ENCODE measurements around the gene EPHB2.

The EPHB2 gene

DNA sequence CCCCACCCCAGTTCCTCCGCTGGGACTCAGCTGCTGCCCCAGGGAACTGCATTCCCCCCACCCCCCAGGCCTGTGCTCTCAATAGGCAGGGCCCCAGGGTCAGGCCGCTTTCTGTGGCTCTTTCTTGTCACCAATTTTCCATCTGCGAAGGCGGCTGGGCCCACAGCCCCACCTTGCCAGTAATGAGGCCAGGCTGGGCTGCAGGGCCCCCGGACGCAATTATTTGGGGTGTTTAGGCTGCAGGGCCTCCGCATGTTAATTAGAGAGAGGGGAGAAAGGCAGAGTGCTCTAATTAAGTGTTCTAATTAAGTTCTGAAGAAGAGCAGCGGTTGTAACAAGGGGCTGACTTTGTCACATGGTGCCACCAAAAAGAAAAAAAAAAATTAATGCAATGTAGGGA is 71.8 kb downstream of the EPHB2 start:
- TF ChIP-seq CTCF (IDR thresholded peaks at IDR 0.05) (no peak), ZFX (IDR thresholded peaks at IDR 0.05; ENCODE audit: borderline replicate concordance) (no peak)
- no peak overlapping the region for H3K27ac ChIP-seq

DNA sequence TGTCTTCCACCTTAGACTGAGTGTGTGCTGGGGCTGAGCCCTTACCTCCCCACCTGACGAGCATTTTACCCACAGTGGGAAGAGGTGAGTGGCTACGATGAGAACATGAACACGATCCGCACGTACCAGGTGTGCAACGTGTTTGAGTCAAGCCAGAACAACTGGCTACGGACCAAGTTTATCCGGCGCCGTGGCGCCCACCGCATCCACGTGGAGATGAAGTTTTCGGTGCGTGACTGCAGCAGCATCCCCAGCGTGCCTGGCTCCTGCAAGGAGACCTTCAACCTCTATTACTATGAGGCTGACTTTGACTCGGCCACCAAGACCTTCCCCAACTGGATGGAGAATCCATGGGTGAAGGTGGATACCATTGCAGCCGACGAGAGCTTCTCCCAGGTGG is 73.7 kb downstream of the EPHB2 start:
- TF ChIP-seq ZFX (IDR thresholded peaks at IDR 0.05; ENCODE audit: borderline replicate concordance) = no peak
- no peak for TF ChIP-seq CTCF (IDR thresholded peaks at IDR 0.05)
- H3K27ac ChIP-seq = no peak overlapping the region

DNA sequence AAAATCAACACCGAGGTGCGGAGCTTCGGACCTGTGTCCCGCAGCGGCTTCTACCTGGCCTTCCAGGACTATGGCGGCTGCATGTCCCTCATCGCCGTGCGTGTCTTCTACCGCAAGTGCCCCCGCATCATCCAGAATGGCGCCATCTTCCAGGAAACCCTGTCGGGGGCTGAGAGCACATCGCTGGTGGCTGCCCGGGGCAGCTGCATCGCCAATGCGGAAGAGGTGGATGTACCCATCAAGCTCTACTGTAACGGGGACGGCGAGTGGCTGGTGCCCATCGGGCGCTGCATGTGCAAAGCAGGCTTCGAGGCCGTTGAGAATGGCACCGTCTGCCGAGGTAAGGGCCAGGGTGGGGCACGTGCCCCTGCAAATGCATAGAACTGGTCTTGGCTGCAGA is 74.1 kb downstream of the EPHB2 start:
- no peak overlapping the region for H3K27ac ChIP-seq
- TF ChIP-seq CTCF (IDR thresholded peaks at IDR 0.05) = no peak
- no peak for TF ChIP-seq ZFX (IDR thresholded peaks at IDR 0.05; ENCODE audit: borderline replicate concordance)

DNA sequence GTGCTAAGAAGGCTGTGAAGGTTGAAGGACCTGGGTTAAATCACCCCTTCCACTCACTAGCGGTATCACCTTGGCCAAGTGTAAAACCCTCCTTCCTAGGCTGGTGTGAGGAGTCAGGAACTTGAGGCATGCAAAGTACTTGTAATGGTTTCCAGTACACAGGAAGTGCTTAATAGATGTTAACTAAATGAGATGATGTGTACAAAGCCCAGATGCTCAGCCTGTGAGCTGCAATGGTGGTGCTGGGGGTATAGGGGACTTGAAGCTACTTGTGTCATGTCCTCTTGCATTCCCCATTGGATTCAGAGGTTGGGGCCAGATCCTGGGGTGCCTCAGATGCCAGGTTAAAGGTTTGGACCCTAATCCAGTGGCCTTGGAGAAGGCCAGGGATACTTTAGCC is 75.5 kb downstream of the EPHB2 start:
- H3K27ac ChIP-seq = no peak overlapping the region
- TF ChIP-seq CTCF (IDR thresholded peaks at IDR 0.05) (no peak), ZFX (IDR thresholded peaks at IDR 0.05; ENCODE audit: borderline replicate concordance) (no peak)

- TF ChIP-seq CTCF (IDR thresholded peaks at IDR 0.05) (no peak), ZFX (IDR thresholded peaks at IDR 0.05; ENCODE audit: borderline replicate concordance) (no peak)
- H3K27ac ChIP-seq = no peak overlapping the region
Observed at GRCh38 chr1:22786719-22787489, 76.3 kb downstream of the EPHB2 start.

GRCh38 chr1:22787636-22788035 is 77.0 kb downstream of the EPHB2 start:
- H3K27ac ChIP-seq = no peak overlapping the region
- no peak for TF ChIP-seq CTCF (IDR thresholded peaks at IDR 0.05)
- no peak for TF ChIP-seq ZFX (IDR thresholded peaks at IDR 0.05; ENCODE audit: borderline replicate concordance)

DNA sequence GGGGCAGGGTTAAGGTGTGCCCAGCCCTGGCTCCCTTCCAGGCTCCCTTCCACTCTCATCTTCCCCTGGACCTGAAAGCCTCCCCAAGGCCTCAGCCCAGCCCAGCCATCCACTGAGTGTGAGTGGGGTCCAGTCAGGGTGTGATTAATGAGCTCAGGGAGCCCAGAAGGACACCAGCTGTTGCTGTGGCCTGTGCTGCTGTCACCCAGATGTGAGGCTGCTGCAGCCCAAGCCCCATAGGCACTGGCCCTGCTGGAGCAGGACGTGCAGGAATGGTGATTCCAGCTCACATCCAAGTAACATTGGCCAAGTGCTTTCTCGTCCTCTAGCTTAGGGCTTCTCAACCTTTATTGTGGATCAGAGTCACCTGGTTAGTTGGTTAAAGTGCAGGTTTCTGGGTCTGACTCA is 77.6 kb downstream of the EPHB2 start:
- no peak overlapping the region for H3K27ac ChIP-seq
- TF ChIP-seq CTCF (IDR thresholded peaks at IDR 0.05) (no peak), ZFX (IDR thresholded peaks at IDR 0.05; ENCODE audit: borderline replicate concordance) (no peak)

Data from 22Rv1 (cell line).